Suprapubic skin (tissue), 4 donors: ENCODE results near the gene SCLT1. TPM values are rescaled to one million over a fixed set of nuclear protein-coding genes. Genes with fewer than 3 reads are reported as not detected.

Experiments used
- DNase-seq, 2 donors: peaks; one replicate each; pipeline ENCODE4 v3.0.0-alpha.2; 2019; ENCODE audit warnings: low spot score in 2 of 2
- H3K27ac ChIP-seq: fragments of 200-600 bp; sonication (generic); one replicate; pipeline ENCODE4 v1.5.1; 2019
- H3K27me3 ChIP-seq: fragments of 200-600 bp; sonication (generic); one replicate; pipeline ENCODE4 v1.5.1; 2019
- H3K36me3 ChIP-seq: fragments of 200-600 bp; sonication (generic); one replicate; pipeline ENCODE4 v1.5.1; 2019
- H3K4me1 ChIP-seq: fragments of 200-600 bp; sonication (generic); one replicate; pipeline ENCODE4 v1.5.1; 2019
- H3K4me3 ChIP-seq: fragments of 200-600 bp; sonication (generic); one replicate; pipeline ENCODE4 v1.5.1; 2019; ENCODE audit warnings: mild to moderate bottlenecking
- H3K9me3 ChIP-seq: fragments of 200-600 bp; sonication (generic); one replicate; pipeline ENCODE4 v1.5.1; 2019
- CTCF ChIP-seq, 2 donors: fragments of 200-600 bp in 1 of 2; fragments of 450-650 bp in 1 of 2; sonication (generic) in 1 of 2; IDR thresholded peaks; one replicate each; pipeline ENCODE4 v1.5.1; 2016 to 2019; ENCODE audit warnings: antibody characterized with exemption in 2 of 2, mild to moderate bottlenecking in 1 of 2, moderate library complexity in 1 of 2
- EP300 ChIP-seq: sonication (generic); formaldehyde crosslinking; IDR thresholded peaks from one replicate; pipeline ENCODE4 v1.6.1; 2017; ENCODE audit warnings: antibody characterized with exemption
- POLR2A ChIP-seq, 2 donors: fragments of 450-650 bp; IDR thresholded peaks; one replicate each; pipeline ENCODE4 v1.6.1; 2017; ENCODE audit warnings: antibody characterized with exemption in 2 of 2, mild to moderate bottlenecking in 2 of 2, moderate library complexity in 2 of 2
- POLR2AphosphoS5 ChIP-seq, 3 donors: sonication (generic); formaldehyde crosslinking; IDR thresholded peaks; one replicate each; pipeline ENCODE4 v1.6.1; 2017; ENCODE audit warnings: antibody characterized with exemption in 3 of 3
- WGBS: methylation state at CpG from one replicate; pipeline ENCODE4 v1.1.5; 2018; 5-methylcytosine and 5-hydroxymethylcytosine counted together
- total RNA-seq, 4 donors: library from RNA; depleted of rRNA; stranded (reverse); fragments of >200 nt; gene quantifications; one replicate each; pipeline ENCODE4 v1.1.0, GENCODE V29; 2016

SCLT1 gene
- total RNA-seq, 4 donors from 2014 or later = 7.6 to 17.2 (median 9.6) TPM

DNA sequence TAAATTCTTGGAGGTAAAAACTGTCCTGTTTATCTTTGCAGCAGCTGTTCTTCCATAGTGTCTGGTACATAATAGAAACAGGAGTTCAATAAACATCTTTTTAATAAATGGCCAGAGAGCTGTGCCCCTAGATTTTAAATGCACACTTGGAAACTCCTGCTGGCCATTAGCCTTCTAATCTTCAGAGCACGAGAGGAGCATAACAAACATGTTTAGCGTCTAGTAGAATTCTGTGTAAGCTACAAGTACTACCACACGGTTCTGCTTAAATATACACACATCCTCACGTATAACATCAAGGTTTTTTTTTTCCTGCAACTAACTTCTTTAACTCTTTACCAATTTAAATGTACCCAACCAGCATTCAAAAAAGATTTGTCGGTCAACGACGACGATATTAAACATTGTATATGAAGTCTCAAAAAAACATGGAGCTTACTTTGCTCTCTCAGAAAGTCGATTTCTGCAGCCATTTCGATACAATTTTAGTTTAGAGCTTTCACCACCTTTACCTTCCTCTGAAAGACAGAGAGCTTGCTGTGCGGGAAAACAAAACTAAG lies 628 bp downstream of the SCLT1 start:
- TF ChIP-seq POLR2AphosphoS5 (IDR thresholded peaks at IDR 0.05) (no peak), POLR2A (IDR thresholded peaks at IDR 0.05) (no peak), CTCF (IDR thresholded peaks at IDR 0.05) (no peak), EP300 (no peak)
- no peaks in the 10 kb centered on the region for H3K9me3 ChIP-seq
- no peaks in the 10 kb centered on the region for H3K27me3 ChIP-seq
- peak overlapping the region; percentile 88 for H3K4me3 ChIP-seq
- under 1% methylated on average over 11 of the region's 11 CpGs for WGBS
- H3K4me1 ChIP-seq = peaks cover 54% of the 10 kb centered on the region
- H3K27ac ChIP-seq = peak overlapping the region; percentile 95
- DNase-seq = no peak
- H3K36me3 ChIP-seq = no peaks in the 10 kb centered on the region

DNA sequence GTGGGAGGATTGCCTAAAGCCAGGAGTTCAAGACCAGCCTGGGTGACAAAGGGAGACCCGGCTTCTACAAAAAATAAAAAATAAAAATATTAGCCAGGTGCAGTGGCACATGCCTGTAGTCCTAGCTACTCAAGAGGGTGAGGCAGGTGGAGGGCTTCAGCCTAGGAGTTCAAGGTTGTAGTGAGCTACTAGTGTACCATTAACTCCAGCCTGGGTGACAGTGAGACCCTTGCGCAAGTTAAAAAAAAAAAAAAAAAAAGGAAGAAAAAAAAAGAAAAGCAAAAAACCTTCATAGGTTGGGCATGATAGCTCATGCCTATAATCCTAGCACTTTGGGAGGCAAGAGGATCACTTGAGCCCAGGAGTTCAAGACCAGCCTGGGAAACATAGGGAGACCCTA lies 5.8 kb downstream of the SCLT1 start:
- peaks cover 25% of the 10 kb centered on the region for H3K4me1 ChIP-seq
- WGBS = 97% methylated on average over 2 of the region's 2 CpGs
- H3K36me3 ChIP-seq = no peaks in the 10 kb centered on the region
- no peak overlapping the region for H3K27ac ChIP-seq
- H3K4me3 ChIP-seq = no peak overlapping the region
- no peaks in the 10 kb centered on the region for H3K9me3 ChIP-seq
- no peak for TF ChIP-seq CTCF (IDR thresholded peaks at IDR 0.05)
- no peak for TF ChIP-seq POLR2AphosphoS5 (IDR thresholded peaks at IDR 0.05)
- TF ChIP-seq POLR2A (IDR thresholded peaks at IDR 0.05) = no peak
- no peak for TF ChIP-seq EP300
- DNase-seq = no peak
- no peaks in the 10 kb centered on the region for H3K27me3 ChIP-seq

DNA sequence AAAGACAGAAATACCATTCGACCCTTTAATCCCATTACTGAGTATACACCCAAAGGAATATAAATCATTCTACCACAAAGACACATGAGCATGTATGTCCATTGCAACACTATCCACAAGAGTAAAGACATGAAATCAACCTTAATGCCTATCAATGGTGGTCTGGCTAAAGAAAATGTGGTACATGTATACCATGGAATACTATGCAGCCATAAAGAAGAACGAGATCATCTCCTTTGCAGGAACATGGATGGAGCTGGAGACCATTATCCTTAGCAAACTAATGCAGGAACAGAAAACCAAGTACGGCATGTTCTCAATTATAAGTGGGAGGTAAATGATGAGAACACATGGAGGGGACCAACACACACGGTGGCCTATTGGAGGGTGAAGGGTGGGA lies 7.9 kb downstream of the SCLT1 start:
- TF ChIP-seq POLR2A (IDR thresholded peaks at IDR 0.05) = no peak
- no peak for TF ChIP-seq EP300
- TF ChIP-seq CTCF (IDR thresholded peaks at IDR 0.05) = no peak
- TF ChIP-seq POLR2AphosphoS5 (IDR thresholded peaks at IDR 0.05) = no peak
- no peak overlapping the region for H3K4me3 ChIP-seq
- H3K27ac ChIP-seq = no peak overlapping the region
- WGBS = 95% methylated on average over 4 of the region's 4 CpGs
- H3K9me3 ChIP-seq = no peaks in the 10 kb centered on the region
- H3K36me3 ChIP-seq = peaks cover 11% of the 10 kb centered on the region
- DNase-seq = no peak
- H3K4me1 ChIP-seq = peaks cover 5% of the 10 kb centered on the region
- no peaks in the 10 kb centered on the region for H3K27me3 ChIP-seq

- TF ChIP-seq CTCF (IDR thresholded peaks at IDR 0.05) (no peak), POLR2AphosphoS5 (IDR thresholded peaks at IDR 0.05) (no peak), POLR2A (IDR thresholded peaks at IDR 0.05) (no peak), EP300 (no peak)
- H3K9me3 ChIP-seq = no peaks in the 10 kb centered on the region
- H3K4me1 ChIP-seq = no peaks in the 10 kb centered on the region
- H3K36me3 ChIP-seq = peaks cover 33% of the 10 kb centered on the region
- no peak overlapping the region for H3K4me3 ChIP-seq
- no peak overlapping the region for H3K27ac ChIP-seq
- H3K27me3 ChIP-seq = no peaks in the 10 kb centered on the region
- 93% methylated on average over 5 of the region's 5 CpGs for WGBS
- no peak for DNase-seq
Observed at GRCh38 chr4:129082302-129082701, 11.0 kb downstream of the SCLT1 start.

DNA sequence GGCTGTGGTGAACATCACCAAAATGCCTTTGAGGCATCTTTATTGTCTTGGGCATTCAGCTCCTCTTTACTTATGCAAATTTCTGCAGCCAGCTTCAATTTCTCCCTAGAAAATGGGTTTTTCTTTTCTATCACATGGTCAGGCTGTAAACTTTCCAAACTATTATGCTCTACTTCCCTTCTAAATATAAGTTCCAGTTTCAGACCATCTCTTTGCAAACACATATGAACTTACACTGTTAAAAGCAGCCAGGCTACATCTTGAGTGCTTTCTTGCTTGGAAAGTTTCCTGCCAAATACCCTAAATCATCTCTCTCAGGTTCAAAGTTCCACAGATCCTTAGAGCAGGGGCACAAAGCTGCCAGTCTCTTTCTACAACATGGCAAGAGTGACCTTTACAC lies 13.2 kb downstream of the SCLT1 start:
- DNase-seq = no peak
- peaks cover 34% of the 10 kb centered on the region for H3K36me3 ChIP-seq
- H3K27ac ChIP-seq = no peak overlapping the region
- no peaks in the 10 kb centered on the region for H3K9me3 ChIP-seq
- H3K27me3 ChIP-seq = no peaks in the 10 kb centered on the region
- H3K4me3 ChIP-seq = no peak overlapping the region
- H3K4me1 ChIP-seq = no peaks in the 10 kb centered on the region
- TF ChIP-seq POLR2A (IDR thresholded peaks at IDR 0.05) (no peak), EP300 (no peak), CTCF (IDR thresholded peaks at IDR 0.05) (no peak), POLR2AphosphoS5 (IDR thresholded peaks at IDR 0.05) (no peak)
